ENCODE data around the gene ANO8.

GRCh38 chr19:17327068-17327653 lies 7.5 kb downstream of the ANO8 start:
- TF ChIP-seq CTCF (IDR thresholded peaks at IDR 0.05): no peak
- TF ChIP-seq POLR2A (IDR thresholded peaks at IDR 0.05): no peak
